Suprapubic skin (tissue), 4 donors: ENCODE data around the gene PDE8A. TPM values are rescaled to one million over a fixed set of nuclear protein-coding genes. Genes with fewer than 3 reads are reported as not detected.
A peak's percentile ranks its signal among the peaks of the same experiment; 100 is the strongest.
"Not testable (repeated sequence)": the region's sequence is repeated elsewhere in the genome, so short reads cannot be mapped to it uniquely, and the experiment has no call there.

Experiments
- DNase-seq, 2 donors: peaks; one replicate each; pipeline ENCODE4 v3.0.0-alpha.2; 2019; ENCODE audit warnings: low spot score in 2 of 2
- H3K27ac ChIP-seq: fragments of 200-600 bp; sonication (generic); one replicate; pipeline ENCODE4 v1.5.1; 2019
- H3K27me3 ChIP-seq: fragments of 200-600 bp; sonication (generic); one replicate; pipeline ENCODE4 v1.5.1; 2019
- H3K36me3 ChIP-seq: fragments of 200-600 bp; sonication (generic); one replicate; pipeline ENCODE4 v1.5.1; 2019
- H3K4me1 ChIP-seq: fragments of 200-600 bp; sonication (generic); one replicate; pipeline ENCODE4 v1.5.1; 2019
- H3K4me3 ChIP-seq: fragments of 200-600 bp; sonication (generic); one replicate; pipeline ENCODE4 v1.5.1; 2019; ENCODE audit warnings: mild to moderate bottlenecking
- H3K9me3 ChIP-seq: fragments of 200-600 bp; sonication (generic); one replicate; pipeline ENCODE4 v1.5.1; 2019
- EP300 ChIP-seq: sonication (generic); formaldehyde crosslinking; IDR thresholded peaks from one replicate; pipeline ENCODE4 v1.6.1; 2017; ENCODE audit warnings: antibody characterized with exemption
- POLR2A ChIP-seq, 2 donors: fragments of 450-650 bp; IDR thresholded peaks; one replicate each; pipeline ENCODE4 v1.6.1; 2017; ENCODE audit warnings: antibody characterized with exemption in 2 of 2, mild to moderate bottlenecking in 2 of 2, moderate library complexity in 2 of 2
- POLR2AphosphoS5 ChIP-seq, 3 donors: sonication (generic); formaldehyde crosslinking; IDR thresholded peaks; one replicate each; pipeline ENCODE4 v1.6.1; 2017; ENCODE audit warnings: antibody characterized with exemption in 3 of 3
- WGBS: methylation state at CpG from one replicate; pipeline ENCODE4 v1.1.5; 2018; 5-methylcytosine and 5-hydroxymethylcytosine counted together
- total RNA-seq, 4 donors: library from RNA; depleted of rRNA; stranded (reverse); fragments of >200 nt; gene quantifications; one replicate each; pipeline ENCODE4 v1.1.0, GENCODE V29; 2016
- TF ChIP-seq, protein P1 (sequence below), 2 donors: fragments of 200-600 bp in 1 of 2; fragments of 450-650 bp in 1 of 2; sonication (generic) in 1 of 2; IDR thresholded peaks; one replicate each; pipeline ENCODE4 v1.5.1; 2016 to 2019; ENCODE audit warnings: antibody characterized with exemption in 2 of 2, mild to moderate bottlenecking in 1 of 2, moderate library complexity in 1 of 2

PDE8A gene
- total RNA-seq, 4 donors from 2014 or later, result 15.3 to 48.5 (median 19.0) TPM

DNA sequence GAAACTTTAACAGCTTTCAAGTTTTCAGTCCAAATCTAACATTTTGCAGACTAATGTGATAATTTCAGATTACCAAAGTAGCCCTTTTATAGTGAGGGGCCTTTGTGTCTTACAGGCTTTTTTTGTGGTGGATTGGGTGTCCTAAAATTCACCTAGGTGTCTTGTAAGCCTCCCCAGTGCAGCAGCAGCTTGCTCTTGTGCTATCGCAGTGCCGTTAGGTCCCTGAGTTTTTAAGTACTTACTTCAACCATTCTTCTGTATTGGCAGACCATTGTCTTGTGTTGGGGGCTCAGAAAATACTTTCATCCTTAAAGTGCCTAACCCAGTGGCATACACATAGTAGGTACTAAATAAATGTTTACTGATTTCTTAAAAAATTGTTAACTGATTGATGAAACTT, 2.1 kb downstream of the PDE8A start:
- Histone ChIP-seq H3K36me3 (no peaks in the 10 kb centered on the region), H3K27me3 (no peaks in the 10 kb centered on the region), H3K4me1 (peaks cover 47% of the 10 kb centered on the region), H3K4me3 (peak overlapping the region; percentile 96), H3K27ac (no peak overlapping the region), H3K9me3 (no peaks in the 10 kb centered on the region)
- 90% methylated on average over 2 of the region's 2 CpGs for WGBS
- DNase-seq, result no peak
- no peak for TF ChIP-seq EP300
- no peak for TF ChIP-seq POLR2A (IDR thresholded peaks at IDR 0.05)

DNA sequence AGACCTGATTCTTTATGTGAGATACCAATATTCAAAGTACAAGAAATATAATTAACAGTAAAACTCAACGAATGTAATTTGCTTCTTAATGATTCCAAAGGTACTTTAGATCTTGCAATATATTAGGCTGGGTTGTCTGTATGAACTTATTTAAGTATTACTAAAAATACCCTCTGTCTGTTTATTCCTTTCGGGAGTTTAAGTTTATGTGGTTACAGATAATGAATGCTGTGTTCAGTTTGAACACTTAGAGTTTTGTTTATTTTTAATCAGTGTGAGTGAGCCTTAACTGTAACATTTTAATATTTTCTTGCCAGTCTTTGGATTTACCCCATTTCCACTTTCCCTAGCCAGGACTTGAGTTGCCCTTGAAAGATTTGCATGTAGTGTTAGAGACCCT, 3.5 kb downstream of the PDE8A start:
- Histone ChIP-seq H3K27ac (no peak overlapping the region), H3K36me3 (no peaks in the 10 kb centered on the region), H3K4me1 (peaks cover 44% of the 10 kb centered on the region), H3K4me3 (no peak overlapping the region), H3K27me3 (no peaks in the 10 kb centered on the region), H3K9me3 (no peaks in the 10 kb centered on the region)
- TF ChIP-seq POLR2AphosphoS5 (IDR thresholded peaks at IDR 0.05) (no peak), POLR2A (IDR thresholded peaks at IDR 0.05) (no peak), EP300 (no peak)
- TF ChIP-seq, protein P1, sequence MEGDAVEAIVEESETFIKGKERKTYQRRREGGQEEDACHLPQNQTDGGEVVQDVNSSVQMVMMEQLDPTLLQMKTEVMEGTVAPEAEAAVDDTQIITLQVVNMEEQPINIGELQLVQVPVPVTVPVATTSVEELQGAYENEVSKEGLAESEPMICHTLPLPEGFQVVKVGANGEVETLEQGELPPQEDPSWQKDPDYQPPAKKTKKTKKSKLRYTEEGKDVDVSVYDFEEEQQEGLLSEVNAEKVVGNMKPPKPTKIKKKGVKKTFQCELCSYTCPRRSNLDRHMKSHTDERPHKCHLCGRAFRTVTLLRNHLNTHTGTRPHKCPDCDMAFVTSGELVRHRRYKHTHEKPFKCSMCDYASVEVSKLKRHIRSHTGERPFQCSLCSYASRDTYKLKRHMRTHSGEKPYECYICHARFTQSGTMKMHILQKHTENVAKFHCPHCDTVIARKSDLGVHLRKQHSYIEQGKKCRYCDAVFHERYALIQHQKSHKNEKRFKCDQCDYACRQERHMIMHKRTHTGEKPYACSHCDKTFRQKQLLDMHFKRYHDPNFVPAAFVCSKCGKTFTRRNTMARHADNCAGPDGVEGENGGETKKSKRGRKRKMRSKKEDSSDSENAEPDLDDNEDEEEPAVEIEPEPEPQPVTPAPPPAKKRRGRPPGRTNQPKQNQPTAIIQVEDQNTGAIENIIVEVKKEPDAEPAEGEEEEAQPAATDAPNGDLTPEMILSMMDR (IDR thresholded peaks at IDR 0.05), result no peak
- no peak for DNase-seq
- 70% methylated on average over 2 of the region's 2 CpGs for WGBS

DNA sequence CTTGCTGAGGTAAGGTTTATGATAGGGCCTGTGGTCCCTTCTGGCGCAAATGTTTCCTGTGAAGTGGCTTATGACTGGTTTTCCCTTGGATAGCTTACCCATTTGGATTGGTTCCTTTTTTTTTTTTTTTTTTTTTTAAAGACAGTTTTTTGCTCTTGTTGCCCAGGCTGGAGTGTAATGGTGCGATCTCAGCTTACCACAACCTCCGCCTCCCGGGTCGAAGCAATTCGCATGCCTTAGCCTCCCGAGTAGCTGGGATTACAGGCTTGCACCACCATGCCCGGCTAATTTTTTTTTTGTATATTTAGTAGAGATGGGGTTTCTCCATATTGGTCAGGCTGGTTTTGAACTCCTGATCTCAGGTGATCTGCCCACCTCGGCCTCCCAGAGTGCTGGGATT, 5.7 kb downstream of the PDE8A start:
- not testable (repeated sequence) for H3K27me3 ChIP-seq, H3K9me3 ChIP-seq, H3K4me3 ChIP-seq, H3K36me3 ChIP-seq, H3K27ac ChIP-seq, DNase-seq
- WGBS, result 94% methylated on average over 9 of the region's 9 CpGs
- H3K4me1 ChIP-seq, result peaks cover 55% of the 10 kb centered on the region

DNA sequence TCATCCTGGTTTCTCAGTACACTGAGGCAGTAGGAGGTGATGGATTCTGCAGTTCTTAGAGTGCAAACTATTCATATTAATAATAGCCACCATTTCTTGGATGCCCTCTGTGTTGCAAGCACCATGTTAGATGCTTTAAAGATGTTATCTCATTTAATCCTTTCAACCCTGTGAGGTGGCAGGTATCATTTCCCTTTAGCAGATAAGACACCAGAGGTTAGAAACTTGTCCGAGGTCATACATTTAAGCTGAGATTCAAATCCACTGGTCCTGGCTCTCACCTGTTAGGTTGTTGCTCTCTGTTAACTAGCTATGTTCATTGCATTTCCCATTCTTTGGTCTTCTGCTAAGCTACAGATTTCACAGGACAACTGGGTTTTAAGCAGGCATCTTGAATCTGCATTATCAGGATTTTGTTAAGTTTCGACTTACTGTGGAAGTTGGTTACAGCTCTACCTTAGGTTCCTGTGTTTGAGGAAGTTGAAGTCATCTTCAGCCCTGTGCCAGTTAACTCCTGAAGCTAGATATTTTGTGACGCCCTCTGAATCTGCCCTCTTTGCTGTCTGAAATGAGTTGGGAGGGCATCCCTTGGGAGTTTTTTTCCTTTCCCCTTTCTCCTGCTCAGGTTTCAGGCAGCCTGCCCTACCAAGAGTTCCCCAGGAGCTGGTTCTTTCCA, 6.4 kb downstream of the PDE8A start:
- Histone ChIP-seq H3K4me1 (peaks cover 52% of the 10 kb centered on the region), H3K4me3 (no peak overlapping the region), H3K27ac (no peak overlapping the region), H3K9me3 (no peaks in the 10 kb centered on the region), H3K36me3 (no peaks in the 10 kb centered on the region), H3K27me3 (no peaks in the 10 kb centered on the region)
- 81% methylated on average over 3 of the region's 3 CpGs for WGBS
- no peak for TF ChIP-seq POLR2AphosphoS5 (IDR thresholded peaks at IDR 0.05)
- TF ChIP-seq, protein P1 (IDR thresholded peaks at IDR 0.05), result no peak
- no peak for TF ChIP-seq EP300
- TF ChIP-seq POLR2A (IDR thresholded peaks at IDR 0.05), result no peak
- DNase-seq, result no peak

DNA sequence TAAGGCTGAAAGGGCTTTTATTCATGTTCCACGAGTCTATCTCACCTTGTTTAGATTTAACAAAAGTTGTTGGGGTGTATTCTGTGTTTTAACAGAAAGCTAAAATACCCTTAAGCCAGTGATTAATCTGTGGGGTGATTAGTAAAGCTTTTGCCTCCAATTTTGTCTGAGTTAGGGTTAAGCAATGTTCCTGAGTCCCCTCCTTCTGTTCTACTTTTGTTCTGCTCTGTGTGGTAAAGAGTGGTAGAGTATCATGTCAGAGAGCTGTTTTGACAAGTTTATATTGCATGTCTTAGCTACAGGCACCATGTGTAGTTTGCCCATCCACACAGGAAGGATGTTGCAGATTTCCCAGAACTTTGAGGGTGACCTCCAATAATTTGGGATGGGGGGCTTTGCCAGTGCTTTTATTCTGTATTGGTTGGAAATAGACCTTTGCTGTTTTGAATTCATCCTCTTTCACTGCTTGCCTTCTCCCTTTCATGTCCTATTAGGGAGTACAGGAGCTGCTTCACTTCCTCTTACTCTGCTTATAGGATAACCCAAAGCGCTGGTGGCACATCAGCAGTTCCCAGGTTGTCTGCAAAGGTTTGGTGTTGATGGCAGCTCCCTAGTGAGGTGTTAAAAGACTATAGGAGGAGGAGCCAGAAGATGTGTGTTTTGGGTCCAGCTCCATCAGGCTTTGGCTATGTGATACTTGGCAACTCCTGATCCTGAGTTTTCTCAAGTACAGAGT, 7.4 kb downstream of the PDE8A start:
- no peak for DNase-seq
- no peaks in the 10 kb centered on the region for H3K27me3 ChIP-seq
- H3K4me3 ChIP-seq, result no peak overlapping the region
- 77% methylated on average over 2 of the region's 2 CpGs for WGBS
- TF ChIP-seq, protein P1 (IDR thresholded peaks at IDR 0.05), result no peak
- TF ChIP-seq POLR2AphosphoS5 (IDR thresholded peaks at IDR 0.05) (no peak), POLR2A (IDR thresholded peaks at IDR 0.05) (no peak), EP300 (no peak)
- H3K9me3 ChIP-seq, result no peaks in the 10 kb centered on the region
- peaks cover 43% of the 10 kb centered on the region for H3K4me1 ChIP-seq
- no peak overlapping the region for H3K27ac ChIP-seq
- no peaks in the 10 kb centered on the region for H3K36me3 ChIP-seq

DNA sequence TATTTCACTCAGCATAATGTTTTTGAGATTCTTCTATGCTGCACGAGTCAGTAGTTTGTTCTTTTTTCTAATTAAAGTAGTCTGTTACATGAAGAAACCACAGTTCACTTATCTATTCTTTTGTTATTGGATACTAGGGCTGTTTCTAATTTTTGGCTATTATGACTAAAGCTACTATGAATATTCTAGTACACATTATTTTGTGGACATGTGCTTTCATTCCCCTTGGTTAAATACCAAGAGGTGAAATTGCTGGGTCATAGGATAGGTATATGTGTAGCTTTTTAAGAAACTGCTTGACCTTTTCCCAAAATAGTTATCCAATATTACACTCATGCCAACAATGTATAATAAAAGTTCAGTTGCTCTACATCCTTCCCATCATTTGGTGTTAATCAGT, 8.9 kb downstream of the PDE8A start:
- TF ChIP-seq POLR2A (IDR thresholded peaks at IDR 0.05), result no peak
- no peak for TF ChIP-seq EP300
- TF ChIP-seq, protein P1 (IDR thresholded peaks at IDR 0.05), result no peak
- no peak for TF ChIP-seq POLR2AphosphoS5 (IDR thresholded peaks at IDR 0.05)
- H3K4me1 ChIP-seq, result peaks cover 36% of the 10 kb centered on the region

More for the DNA sequence above, 8.9 kb downstream of the PDE8A start:
- Histone ChIP-seq H3K27me3 (no peaks in the 10 kb centered on the region), H3K9me3 (no peaks in the 10 kb centered on the region), H3K36me3 (no peaks in the 10 kb centered on the region), H3K27ac (no peak overlapping the region), H3K4me3 (no peak overlapping the region)
- 58% methylated on average over 1 of the region's 1 CpG for WGBS
- DNase-seq, result no peak
